C1 segment of cervical spinal cord (tissue), 14 donors: ENCODE data around the gene CCDC144A.
"Not testable (repeated sequence)": the region's sequence is repeated elsewhere in the genome, so short reads cannot be mapped to it uniquely, and the experiment has no call there.

Experiments used
- DNase-seq, 14 donors: peaks; one replicate each; lab custom pipeline; 2025; lab: John Stamatoyannopoulos, UW

Gene CCDC144A

GRCh38 chr17:16751224-16751923, 61.3 kb downstream of the CCDC144A start:
- DNase-seq, result peak in 1 of 14 donors; percentile 1

GRCh38 chr17:16751924-16752287, 61.9 kb downstream of the CCDC144A start:
- not testable (repeated sequence) for DNase-seq

GRCh38 chr17:16757520-16757919, 67.5 kb downstream of the CCDC144A start:
- DNase-seq, result not testable (repeated sequence)

DNA sequence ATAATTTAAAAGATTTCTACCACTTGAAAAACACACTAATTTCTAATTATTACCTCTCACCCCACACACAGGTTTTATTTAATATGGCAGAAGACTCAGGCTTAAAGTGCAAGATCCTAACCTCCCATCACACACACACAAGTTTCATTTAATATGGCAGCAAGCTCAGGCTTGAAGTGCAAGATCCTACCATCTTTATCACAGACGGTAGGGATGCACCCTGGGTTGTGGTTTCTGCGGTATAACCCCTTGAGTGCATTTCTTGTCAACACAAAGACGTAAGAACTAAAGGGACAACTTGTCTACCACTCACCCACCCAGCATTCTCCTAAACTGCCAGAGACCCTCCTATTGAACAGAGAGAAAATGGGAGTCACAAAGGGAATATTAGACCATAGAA, 68.1 kb downstream of the CCDC144A start:
- DNase-seq, result not testable (repeated sequence)

DNA sequence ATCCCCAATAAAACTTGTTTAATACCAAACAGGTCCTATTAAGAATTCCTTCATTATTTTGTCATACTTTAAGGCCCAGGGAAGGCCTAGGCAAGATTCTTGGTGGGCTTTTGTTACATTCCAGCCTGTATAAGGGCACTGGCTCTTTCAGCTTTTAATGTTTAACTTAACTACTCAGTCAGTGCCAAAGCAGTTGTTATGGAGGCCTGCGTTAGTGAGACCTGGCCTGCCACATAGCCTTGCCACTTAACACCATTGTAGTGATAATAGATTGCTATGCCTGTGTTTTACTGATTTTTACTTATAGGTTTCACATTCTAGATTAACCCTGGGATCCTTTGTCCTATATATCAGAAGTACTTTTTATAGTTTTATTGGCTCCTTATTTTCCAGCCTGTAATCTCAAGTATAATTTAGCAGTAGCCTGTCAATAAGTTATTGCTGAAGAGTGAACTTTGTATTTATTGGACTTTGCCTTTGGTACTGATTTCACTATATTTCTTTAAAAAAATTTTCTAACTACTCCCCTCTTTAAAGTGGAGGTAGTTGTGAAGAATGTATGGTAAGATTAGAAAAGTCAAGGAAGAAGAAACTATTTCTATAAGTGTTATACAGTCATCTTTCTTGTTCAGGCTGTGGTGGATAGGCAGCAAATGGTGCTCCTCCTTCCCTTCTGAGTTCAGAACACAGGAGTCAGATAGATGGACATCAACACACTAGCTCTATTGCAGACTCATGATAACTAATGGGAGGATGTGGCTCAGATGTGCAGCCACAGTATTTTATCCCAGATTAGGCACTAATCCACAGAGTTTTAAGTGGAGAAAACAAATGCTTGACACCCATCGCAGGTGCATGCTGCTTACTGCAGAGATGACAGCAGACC, 78.5 kb downstream of the CCDC144A start:
- DNase-seq, result not testable (repeated sequence)

DNA sequence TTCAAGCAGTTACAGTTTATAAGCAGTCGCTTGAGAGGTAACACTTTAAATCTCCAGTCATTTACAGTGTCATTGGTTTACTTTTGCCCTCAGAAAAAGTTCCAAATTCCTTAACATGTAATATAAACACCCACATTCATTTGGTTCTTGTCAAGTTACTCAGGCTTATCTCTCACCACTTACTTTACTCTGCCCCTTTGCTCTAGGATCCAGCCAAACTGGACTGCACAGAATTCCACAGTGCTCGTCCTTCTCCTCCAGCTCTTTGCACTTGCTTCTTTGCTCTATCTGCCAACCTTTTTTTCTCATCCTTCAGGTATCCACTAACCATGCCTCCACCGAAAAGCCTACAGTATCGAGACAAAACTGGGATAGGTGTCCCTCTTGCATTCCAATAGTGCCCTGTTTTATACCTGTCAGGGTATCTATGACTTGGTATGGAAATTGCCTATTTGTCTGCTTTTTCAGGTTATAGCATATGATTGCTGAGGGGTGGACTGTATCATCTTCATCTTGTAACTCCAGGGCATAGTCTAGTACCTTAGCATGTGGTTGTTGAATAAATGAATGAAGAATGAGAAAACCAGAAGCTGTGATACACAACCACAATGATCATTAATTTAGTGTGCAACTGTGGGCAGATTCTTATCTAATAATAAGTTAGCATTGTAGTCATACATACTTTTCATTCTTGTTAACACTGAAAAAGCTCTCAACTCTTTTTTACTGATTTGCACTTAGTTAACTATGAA, 82.5 kb downstream of the CCDC144A start:
- not testable (repeated sequence) for DNase-seq

GRCh38 chr17:16773146-16773522, 83.1 kb downstream of the CCDC144A start:
- DNase-seq, result not testable (repeated sequence)

DNA sequence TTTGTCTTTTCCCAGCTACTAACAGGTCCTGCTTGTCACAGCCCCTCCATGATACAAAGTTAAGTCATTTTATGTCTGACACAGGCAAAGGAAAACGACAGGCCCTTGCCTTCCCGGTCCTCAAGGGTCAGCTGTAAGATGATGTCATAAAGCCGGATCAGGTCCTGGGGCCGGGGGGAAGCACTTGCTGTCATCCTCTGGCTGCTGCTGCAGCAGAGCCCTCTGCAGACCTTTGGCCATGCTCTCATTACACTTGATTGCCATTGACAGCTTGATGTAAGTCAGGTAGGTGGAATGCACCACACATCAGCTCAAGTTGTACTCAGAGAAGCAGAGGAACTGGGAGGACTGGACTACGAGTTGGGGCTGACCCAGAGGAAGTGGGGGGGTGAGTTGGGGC, 97.8 kb downstream of the CCDC144A start:
- not testable (repeated sequence) for DNase-seq

- not testable (repeated sequence) for DNase-seq
Observed at GRCh38 chr17:16788889-16789536, 99.0 kb downstream of the CCDC144A start.

GRCh38 chr17:16789622-16790021, 99.6 kb downstream of the CCDC144A start:
- not testable (repeated sequence) for DNase-seq

GRCh38 chr17:16790313-16790871, 100.4 kb downstream of the CCDC144A start:
- DNase-seq, result not testable (repeated sequence)

GRCh38 chr17:16794215-16794614, 104.2 kb downstream of the CCDC144A start:
- not testable (repeated sequence) for DNase-seq

- not testable (repeated sequence) for DNase-seq
Observed at GRCh38 chr17:16795894-16796293, 105.9 kb downstream of the CCDC144A start.

GRCh38 chr17:16804851-16805250, 114.8 kb downstream of the CCDC144A start:
- DNase-seq, result not testable (repeated sequence)

DNA sequence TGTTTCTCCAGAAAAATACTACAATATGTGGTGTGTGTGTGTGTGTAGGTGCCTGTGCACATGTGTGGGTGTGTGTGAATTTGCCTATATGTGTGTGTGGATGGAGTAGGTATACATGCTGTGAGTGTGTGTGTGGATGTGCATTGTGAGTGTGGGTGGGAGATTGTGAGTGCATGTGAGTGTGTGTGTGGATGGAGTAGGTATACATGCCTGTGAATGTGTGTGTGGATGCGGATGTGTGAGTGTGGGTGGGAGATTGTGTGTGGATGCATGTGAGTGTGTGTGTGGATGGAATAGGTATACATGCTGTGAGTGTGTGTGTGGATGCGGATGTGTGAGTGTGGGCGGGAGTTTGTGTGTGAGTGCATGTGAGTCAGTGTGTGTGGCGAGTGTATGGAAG, 116.6 kb downstream of the CCDC144A start:
- DNase-seq, result not testable (repeated sequence)

DNA sequence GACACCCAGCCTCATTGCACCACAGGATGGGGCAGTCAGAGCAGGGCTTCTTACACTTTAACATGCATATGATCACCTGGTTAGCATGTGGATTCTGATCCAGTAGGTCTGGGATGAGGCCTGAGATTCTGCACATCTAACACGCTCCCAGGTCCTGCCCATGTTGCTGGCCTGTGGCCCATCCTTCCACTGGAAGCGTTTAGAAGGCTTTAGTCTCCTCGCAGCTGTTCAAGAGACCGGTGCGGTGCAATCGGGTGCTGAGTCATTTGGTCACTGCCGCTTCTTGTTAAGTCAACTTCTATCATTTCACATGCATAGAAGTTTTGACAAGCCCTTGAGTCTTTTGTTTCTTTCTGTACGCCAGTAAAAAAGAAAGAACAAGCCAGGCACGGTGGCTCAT, 117.6 kb downstream of the CCDC144A start:
- DNase-seq, result not testable (repeated sequence)

DNA sequence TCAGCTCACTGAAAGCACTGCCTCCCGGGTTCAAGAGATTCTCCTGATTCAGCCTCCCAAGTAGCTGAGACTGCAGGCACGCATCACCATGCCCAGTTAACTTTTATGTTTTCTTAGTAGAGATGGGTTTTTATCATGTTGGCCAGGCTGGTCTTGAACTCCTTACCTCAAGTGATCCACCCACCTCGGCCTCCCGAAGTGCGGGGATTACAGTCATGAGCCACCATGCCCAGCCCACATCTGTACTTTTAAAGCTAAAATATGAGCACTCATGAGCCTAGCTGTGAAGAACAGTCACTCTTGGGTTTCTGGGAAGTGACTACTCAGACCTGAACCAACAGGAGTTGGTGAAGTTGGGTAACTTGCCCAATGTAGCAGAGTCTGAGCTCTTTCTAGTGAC, 120.2 kb downstream of the CCDC144A start:
- not testable (repeated sequence) for DNase-seq

DNA sequence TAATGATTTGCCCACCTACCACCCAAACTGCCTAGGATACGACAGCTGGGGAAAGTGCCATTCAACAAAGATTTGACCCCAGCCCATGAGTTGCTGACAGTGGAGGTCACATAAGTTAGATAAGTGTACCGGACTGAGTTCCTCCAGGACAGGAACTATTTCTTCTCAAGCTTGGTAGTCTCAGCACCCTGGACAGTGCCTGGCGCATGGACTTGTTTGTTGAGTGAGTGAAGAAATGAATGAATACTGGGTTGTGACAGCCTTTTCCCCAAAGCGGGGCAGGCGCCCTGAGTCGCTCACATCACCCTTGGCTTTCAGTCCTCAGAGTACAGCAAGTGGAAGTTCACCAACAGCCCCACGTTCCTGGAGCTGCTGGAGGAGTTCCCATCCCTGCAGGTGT, 122.1 kb downstream of the CCDC144A start:
- DNase-seq, result not testable (repeated sequence)

DNA sequence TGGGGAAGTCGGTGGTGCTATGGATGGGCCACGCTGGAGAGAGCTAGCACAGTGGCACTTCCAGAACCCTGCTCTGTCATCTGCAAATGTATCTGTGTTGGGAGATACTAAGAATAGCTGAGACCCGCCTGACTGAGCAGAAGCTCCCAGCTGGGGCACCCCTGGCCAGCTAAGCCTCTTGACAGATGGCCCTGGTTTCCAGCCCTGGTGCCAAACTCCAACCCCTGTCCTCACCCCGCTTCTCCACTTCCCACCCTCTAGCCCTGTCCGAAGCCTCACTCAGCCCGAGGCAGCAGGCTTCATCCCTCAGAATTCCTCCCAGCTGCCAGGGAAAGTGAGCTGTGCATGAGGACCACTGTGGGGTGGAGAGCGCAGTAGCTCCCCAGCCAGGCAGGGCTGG, 124.4 kb downstream of the CCDC144A start:
- no peak for DNase-seq

DNA sequence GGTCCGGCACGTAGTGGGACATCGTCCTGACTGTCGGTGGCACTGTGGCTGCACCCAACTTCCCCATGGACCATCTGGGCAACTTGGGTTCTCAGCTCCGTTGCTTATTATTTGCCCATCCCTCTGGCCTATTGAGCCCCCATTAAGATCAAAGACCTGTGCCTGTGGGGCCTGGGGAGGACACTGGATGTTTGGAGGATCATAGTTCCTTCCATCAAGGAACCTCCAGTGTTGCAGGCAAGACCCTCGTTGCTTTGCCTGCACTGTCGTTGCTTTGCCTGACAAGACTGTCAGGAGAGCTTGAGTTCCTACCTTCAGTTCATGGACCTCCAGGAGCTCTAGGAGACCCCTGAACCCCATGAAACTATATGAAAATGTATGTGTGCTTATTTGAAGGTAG, 127.2 kb downstream of the CCDC144A start:
- no peak for DNase-seq

GRCh38 chr17:16817940-16818339, 127.9 kb downstream of the CCDC144A start:
- DNase-seq, result not testable (repeated sequence)
